SK-N-SH (cell line): Measurements from ENCODE around the gene C9orf50. TPM values are rescaled to one million over a fixed set of nuclear protein-coding genes. Genes with fewer than 3 reads are reported as not detected.

ENCODE experiments used
- CTCF ChIA-PET: fragments of 300-600, 350-600 bp; formaldehyde crosslinking; extraction: SDS; loops from one replicate; lab custom pipeline; 2021; lab: Yijun Ruan, JAX
- POLR2A ChIA-PET: fragments of 350-600 bp; sonication (Branson Sonifier 250); formaldehyde crosslinking; extraction: SDS; loops from one replicate; lab custom pipeline; 2020; ENCODE audit warnings: antibody characterized with exemption, inconsistent platforms; lab: Yijun Ruan, JAX
- DNase-seq: peaks from one replicate; pipeline ENCODE4 v3.0.0; 2012
- H2AFZ ChIP-seq: fragments of 200-600 bp; sonication (generic); 2 replicates; pipeline ENCODE4 v1.8.1; 2016; ENCODE audit warnings: antibody characterized with exemption, mild to moderate bottlenecking, low read depth
- H3F3A ChIP-seq: fragments of 200-600 bp; sonication (generic); replicated peaks from 2 replicates; pipeline ENCODE3; 2016; ENCODE audit warnings: antibody characterized with exemption, mild to moderate bottlenecking; ENCODE audit not compliant: insufficient read depth
- H3K27ac ChIP-seq, 2 experiments: fragments of 200-500 bp in 1 of 2; fragments of 200-600 bp in 1 of 2; sonication (Bioruptor generic) in 1 of 2; sonication (generic), shearing (Covaris generic) in 1 of 2; 2 replicates each; pipeline versions ENCODE4 v1.5.1 to v1.6.1; 2014 to 2016; ENCODE audit warnings: low read depth in 2 of 2, inconsistent platforms in 1 of 2, low read length in 1 of 2, mild to moderate bottlenecking in 1 of 2, mixed read lengths in 1 of 2
- H3K27me3 ChIP-seq: fragments of 200-600 bp; sonication (generic), shearing (Covaris generic); 2 replicates; pipeline ENCODE4 v1.6.1; 2016; ENCODE audit warnings: mixed run types; ENCODE audit not compliant: insufficient read depth
- H3K36me3 ChIP-seq, 2 experiments: fragments of 200-500 bp in 1 of 2; fragments of 200-600 bp in 1 of 2; sonication (Bioruptor generic) in 1 of 2; sonication (generic) in 1 of 2; replicated peaks in 1 of 2; 2 replicates each; pipeline versions ENCODE3 to v1.5.1; 2014 to 2016; ENCODE audit warnings: low read length in 1 of 2, mild to moderate bottlenecking in 1 of 2; ENCODE audit not compliant: insufficient read depth in 2 of 2, control insufficient read depth in 1 of 2
- H3K4me1 ChIP-seq, 2 experiments: fragments of 200-500 bp in 1 of 2; fragments of 200-600 bp in 1 of 2; sonication (Bioruptor generic) in 1 of 2; sonication (generic), shearing (Covaris generic) in 1 of 2; 2 replicates each; pipeline versions ENCODE4 v1.5.1 to v1.6.1; 2014 to 2016; ENCODE audit warnings: low read depth in 1 of 2, low read length in 1 of 2, mixed run types in 1 of 2; ENCODE audit not compliant: insufficient read depth in 2 of 2, control insufficient read depth in 1 of 2
- H3K4me2 ChIP-seq: fragments of 200-600 bp; sonication (generic), shearing (Covaris generic); 2 replicates; pipeline ENCODE4 v1.6.1; 2017; ENCODE audit warnings: mixed run types
- H3K4me3 ChIP-seq, 2 experiments: fragments of 200-500 bp in 1 of 2; fragments of 200-600 bp in 1 of 2; sonication (Bioruptor generic) in 1 of 2; sonication (generic), shearing (Covaris generic) in 1 of 2; 2 replicates each; pipeline versions ENCODE4 v1.5.1 to v1.8.1; 2014 to 2016; ENCODE audit warnings: low read depth in 2 of 2, inconsistent platforms in 1 of 2, low read length in 1 of 2, mild to moderate bottlenecking in 1 of 2, mixed read lengths in 1 of 2, moderate library complexity in 1 of 2
- H3K79me2 ChIP-seq: fragments of 200-600 bp; sonication (generic); 2 replicates; pipeline ENCODE4 v1.8.1; 2017; ENCODE audit warnings: mild to moderate bottlenecking; ENCODE audit not compliant: insufficient read depth
- H3K9ac ChIP-seq: fragments of 200-600 bp; sonication (generic); 2 replicates; pipeline ENCODE4 v1.6.1; 2017; ENCODE audit warnings: mixed run types
- H3K9me2 ChIP-seq: fragments of 200-600 bp; sonication (generic); 2 replicates; pipeline ENCODE4 v1.6.1; 2017; ENCODE audit warnings: mixed run types
- H3K9me3 ChIP-seq: fragments of 200-600 bp; sonication (generic); 2 replicates; pipeline ENCODE4 v1.6.1; 2017; ENCODE audit warnings: mixed run types, mild to moderate bottlenecking, moderate library complexity
- H4K20me1 ChIP-seq: fragments of 200-600 bp; sonication (generic); 2 replicates; pipeline ENCODE4 v1.6.1; 2017; ENCODE audit warnings: mild to moderate bottlenecking, mixed run types; ENCODE audit not compliant: insufficient read depth
- ELF1 ChIP-seq: IDR thresholded peaks from 2 replicates; pipeline ENCODE4 v1.4.0; 2012
- EP300 ChIP-seq, 2 experiments: IDR thresholded peaks; 2 replicates each; pipeline versions ENCODE4 v1.4.0 to v1.6.1; 2012; ENCODE audit warnings: borderline replicate concordance in 1 of 2, low read depth in 1 of 2, low read length in 1 of 2
- FOSL2 ChIP-seq: IDR thresholded peaks from 2 replicates; pipeline ENCODE4 v1.4.0; 2012; ENCODE audit warnings: low read depth, mild to moderate bottlenecking, moderate library complexity, borderline replicate concordance
- FOXM1 ChIP-seq: IDR thresholded peaks from 2 replicates; pipeline ENCODE4 v1.4.0; 2012; ENCODE audit warnings: low read depth, mild to moderate bottlenecking
- GABPA ChIP-seq: IDR thresholded peaks from 2 replicates; pipeline ENCODE4 v1.4.0; 2012; ENCODE audit warnings: low read depth, mild to moderate bottlenecking
- IRF3 ChIP-seq: fragments of 150-350 bp; IDR thresholded peaks from 2 replicates; pipeline ENCODE4 v1.6.1; 2016; ENCODE audit warnings: mild to moderate bottlenecking, low read depth, low read length
- JUND ChIP-seq: IDR thresholded peaks from 2 replicates; pipeline ENCODE4 v1.4.0; 2012
- MXI1 ChIP-seq: IDR thresholded peaks from 2 replicates; pipeline ENCODE4 v1.6.1; 2012; ENCODE audit warnings: mild to moderate bottlenecking, low read depth, low read length, improper control_type of control experiment
- NFIC ChIP-seq: IDR thresholded peaks from 2 replicates; pipeline ENCODE4 v1.4.0; 2012; ENCODE audit warnings: borderline replicate concordance
- NRF1 ChIP-seq: IDR thresholded peaks from 2 replicates; pipeline ENCODE4 v1.6.1; 2012; ENCODE audit warnings: low read depth, mild to moderate bottlenecking, low read length
- POLR2AphosphoS5 ChIP-seq: IDR thresholded peaks from 2 replicates; pipeline ENCODE4 v1.6.1; 2012; ENCODE audit warnings: low read depth, low read length
- RAD21 ChIP-seq: IDR thresholded peaks from 2 replicates; pipeline ENCODE4 v1.6.1; 2012; ENCODE audit warnings: mild to moderate bottlenecking, low read length
- RCOR1 ChIP-seq: fragments of 150-350 bp; IDR thresholded peaks from 2 replicates; pipeline ENCODE4 v1.6.1; 2017; ENCODE audit warnings: antibody characterized with exemption, low read length
- RFX5 ChIP-seq: IDR thresholded peaks from 2 replicates; pipeline ENCODE4 v1.6.1; 2012; ENCODE audit warnings: mild to moderate bottlenecking, improper control_type of control experiment, low read length
- RXRA ChIP-seq: IDR thresholded peaks from 2 replicates; pipeline ENCODE4 v1.4.0; 2012; ENCODE audit warnings: low read depth, mild to moderate bottlenecking, borderline replicate concordance
- SIN3A ChIP-seq: IDR thresholded peaks from 2 replicates; pipeline ENCODE4 v1.6.1; 2012; ENCODE audit warnings: low read depth, mild to moderate bottlenecking, low read length, moderate library complexity, borderline replicate concordance
- TAF1 ChIP-seq: IDR thresholded peaks from 2 replicates; pipeline ENCODE4 v1.6.1; 2012; ENCODE audit warnings: low read depth, mild to moderate bottlenecking, low read length, moderate library complexity, borderline replicate concordance
- TCF12 ChIP-seq: IDR thresholded peaks from 2 replicates; pipeline ENCODE4 v1.4.0; 2012
- USF1 ChIP-seq: IDR thresholded peaks from 2 replicates; pipeline ENCODE4 v1.4.0; 2012; ENCODE audit warnings: low read depth, borderline replicate concordance
- WGBS: methylation state at CpG from one replicate; pipeline ENCODE4 v1.1.6; 2017; ENCODE audit warnings: low lambda C conversion rate; 5-methylcytosine and 5-hydroxymethylcytosine counted together
- polyA plus RNA-seq, 3 experiments: library from polyadenylated mRNA; depleted of rRNA; stranded (reverse); fragments of >200 nt; gene quantifications; 2 replicates each; pipeline ENCODE4 v1.2.3, GENCODE V29; 2012
- TF ChIP-seq, protein P1 (sequence below): fragments of 200-600 bp; sonication (generic); IDR thresholded peaks from 2 replicates; pipeline ENCODE4 v1.6.1; 2017; ENCODE audit warnings: antibody characterized with exemption, mild to moderate bottlenecking, moderate library complexity

The C9orf50 gene
- polyA plus RNA-seq, 1 of the 3 experiments (the other 2 are of a cell fraction) = 0.30 TPM

GRCh38 chr9:129656795-129657390 is 36.0 kb upstream of the C9orf50 start:
- 67% methylated on average over 11 of the region's 12 CpGs for WGBS
- DNase-seq = no peak
- H3K9me2 ChIP-seq = no peaks in the 10 kb centered on the region
- H3K79me2 ChIP-seq = no peaks in the 10 kb centered on the region
- TF ChIP-seq TAF1 (no peak), EP300 (IDR thresholded peaks at IDR 0.05; ENCODE audit: borderline replicate concordance in 1 of 2, low read depth in 1 of 2, low read length in 1 of 2) (no peak), RCOR1 (no peak), SIN3A (no peak), MXI1 (no peak), RAD21 (no peak), FOXM1 (no peak), POLR2AphosphoS5 (no peak), GABPA (no peak), NRF1 (no peak), NFIC (no peak), TCF12 (no peak), JUND (no peak), RFX5 (no peak)
- TF ChIP-seq, protein P1, sequence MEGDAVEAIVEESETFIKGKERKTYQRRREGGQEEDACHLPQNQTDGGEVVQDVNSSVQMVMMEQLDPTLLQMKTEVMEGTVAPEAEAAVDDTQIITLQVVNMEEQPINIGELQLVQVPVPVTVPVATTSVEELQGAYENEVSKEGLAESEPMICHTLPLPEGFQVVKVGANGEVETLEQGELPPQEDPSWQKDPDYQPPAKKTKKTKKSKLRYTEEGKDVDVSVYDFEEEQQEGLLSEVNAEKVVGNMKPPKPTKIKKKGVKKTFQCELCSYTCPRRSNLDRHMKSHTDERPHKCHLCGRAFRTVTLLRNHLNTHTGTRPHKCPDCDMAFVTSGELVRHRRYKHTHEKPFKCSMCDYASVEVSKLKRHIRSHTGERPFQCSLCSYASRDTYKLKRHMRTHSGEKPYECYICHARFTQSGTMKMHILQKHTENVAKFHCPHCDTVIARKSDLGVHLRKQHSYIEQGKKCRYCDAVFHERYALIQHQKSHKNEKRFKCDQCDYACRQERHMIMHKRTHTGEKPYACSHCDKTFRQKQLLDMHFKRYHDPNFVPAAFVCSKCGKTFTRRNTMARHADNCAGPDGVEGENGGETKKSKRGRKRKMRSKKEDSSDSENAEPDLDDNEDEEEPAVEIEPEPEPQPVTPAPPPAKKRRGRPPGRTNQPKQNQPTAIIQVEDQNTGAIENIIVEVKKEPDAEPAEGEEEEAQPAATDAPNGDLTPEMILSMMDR = no peak
- no peaks in the 10 kb centered on the region for H3K9me3 ChIP-seq
- H3K4me1 ChIP-seq = peaks cover 0 to 2% of the 10 kb centered on the region in 2 experiments; a peak in 1 of 4 replicates
- peaks cover 2% of the 10 kb centered on the region for H3F3A ChIP-seq
- H3K27me3 ChIP-seq = no peaks in the 10 kb centered on the region; the same call in 1 of the 2 replicates
- H3K36me3 ChIP-seq = no peaks in the 10 kb centered on the region
- no peak overlapping the region for H3K4me2 ChIP-seq
- no peak overlapping the region for H3K4me3 ChIP-seq
- ChIA-PET CTCF (interaction anchor here (1.2 to 1.5 kb wide), 2 partner anchors 15 to 70 kb away, joined by 4 to 5 read pairs; partner anchors contain the start of gene ASB6), POLR2A (no interaction called here)
- no peak overlapping the region for H3K9ac ChIP-seq
- H2AFZ ChIP-seq = no peak overlapping the region
- H3K27ac ChIP-seq = no peak overlapping the region
- no peaks in the 10 kb centered on the region for H4K20me1 ChIP-seq

GRCh38 chr9:129655696-129656095 is 34.8 kb upstream of the C9orf50 start:
- Histone ChIP-seq H3K27me3 (no peaks in the 10 kb centered on the region), H3K4me2 (no peak overlapping the region), H3K9me3 (no peaks in the 10 kb centered on the region), H3K36me3 (no peaks in the 10 kb centered on the region), H3K79me2 (no peaks in the 10 kb centered on the region), H3K9me2 (no peaks in the 10 kb centered on the region), H4K20me1 (no peaks in the 10 kb centered on the region), H3F3A (peaks cover 2% of the 10 kb centered on the region), H2AFZ (no peak overlapping the region), H3K4me1 (peaks cover 0 to 9% of the 10 kb centered on the region in 2 experiments; a peak in 2 of 4 replicates), H3K9ac (no peak overlapping the region), H3K27ac (no peak overlapping the region), H3K4me3 (no peak overlapping the region)
- CTCF ChIA-PET = interaction anchor here (1.3 kb wide), 1 partner anchor 14 kb away, joined by 4 read pairs; no protein-coding TSS in a partner anchor
- TF ChIP-seq NFIC (no peak), NRF1 (no peak), ELF1 (no peak), POLR2AphosphoS5 (no peak), IRF3 (no peak), USF1 (no peak), RXRA (no peak), FOSL2 (no peak)
- TF ChIP-seq, protein P1 = no peak
- 92% methylated on average over 6 of the region's 7 CpGs for WGBS
- DNase-seq = no peak
- POLR2A ChIA-PET = no interaction called here
